Right renal pelvis (tissue), 4 donors: ENCODE data around the gene MPC1L. TPM values are rescaled to one million over a fixed set of nuclear protein-coding genes. Genes with fewer than 3 reads are reported as not detected.

Experiments used
- DNase-seq, 4 donors: peaks; one replicate each; pipeline ENCODE4 v3.0.0-alpha.2; 2013; ENCODE audit warnings: low read depth in 4 of 4, low spot score in 3 of 4, missing footprints in 1 of 4
- polyA plus RNA-seq, 4 donors: library from polyadenylated mRNA; unstranded; fragments of 120-200 nt; gene quantifications; one replicate each; pipeline ENCODE4 v1.2.1, GENCODE V29; 2013; ENCODE audit not compliant: insufficient read length in 4 of 4

The MPC1L gene
- polyA plus RNA-seq, 4 donors = not detected

- DNase-seq = no peak
Measured at GRCh38 chrX:40625294-40625693, 2.1 kb downstream of the MPC1L start.

DNA sequence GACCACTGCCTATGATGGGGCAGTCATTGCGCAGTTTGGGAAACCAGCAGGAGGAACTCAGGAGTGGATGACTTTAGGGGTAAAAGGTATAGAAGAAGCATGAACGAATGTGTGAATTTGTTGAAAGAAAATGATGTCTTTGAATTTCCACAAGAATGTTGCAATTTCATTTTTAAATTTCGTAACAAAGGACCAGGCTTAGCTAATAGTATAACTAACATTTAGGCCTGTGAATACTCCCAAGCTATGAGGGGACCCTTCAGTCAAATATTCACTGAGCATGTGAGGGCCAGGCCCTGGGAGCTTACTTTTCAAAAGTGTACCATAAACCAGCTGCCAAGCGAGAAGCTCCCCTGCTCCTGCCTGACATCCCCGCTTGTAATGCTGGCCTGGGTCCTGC is 5.3 kb downstream of the MPC1L start:
- DNase-seq = no peak

GRCh38 chrX:40632199-40632598 is 9.0 kb downstream of the MPC1L start:
- no peak for DNase-seq

GRCh38 chrX:40637687-40638086 is 14.5 kb downstream of the MPC1L start:
- DNase-seq = no peak

- DNase-seq = no peak
Measured at GRCh38 chrX:40644176-40644575, 20.9 kb downstream of the MPC1L start.

GRCh38 chrX:40644821-40645358 is 21.7 kb downstream of the MPC1L start:
- DNase-seq = no peak

GRCh38 chrX:40646489-40647306 is 23.5 kb downstream of the MPC1L start:
- DNase-seq = no peak

DNA sequence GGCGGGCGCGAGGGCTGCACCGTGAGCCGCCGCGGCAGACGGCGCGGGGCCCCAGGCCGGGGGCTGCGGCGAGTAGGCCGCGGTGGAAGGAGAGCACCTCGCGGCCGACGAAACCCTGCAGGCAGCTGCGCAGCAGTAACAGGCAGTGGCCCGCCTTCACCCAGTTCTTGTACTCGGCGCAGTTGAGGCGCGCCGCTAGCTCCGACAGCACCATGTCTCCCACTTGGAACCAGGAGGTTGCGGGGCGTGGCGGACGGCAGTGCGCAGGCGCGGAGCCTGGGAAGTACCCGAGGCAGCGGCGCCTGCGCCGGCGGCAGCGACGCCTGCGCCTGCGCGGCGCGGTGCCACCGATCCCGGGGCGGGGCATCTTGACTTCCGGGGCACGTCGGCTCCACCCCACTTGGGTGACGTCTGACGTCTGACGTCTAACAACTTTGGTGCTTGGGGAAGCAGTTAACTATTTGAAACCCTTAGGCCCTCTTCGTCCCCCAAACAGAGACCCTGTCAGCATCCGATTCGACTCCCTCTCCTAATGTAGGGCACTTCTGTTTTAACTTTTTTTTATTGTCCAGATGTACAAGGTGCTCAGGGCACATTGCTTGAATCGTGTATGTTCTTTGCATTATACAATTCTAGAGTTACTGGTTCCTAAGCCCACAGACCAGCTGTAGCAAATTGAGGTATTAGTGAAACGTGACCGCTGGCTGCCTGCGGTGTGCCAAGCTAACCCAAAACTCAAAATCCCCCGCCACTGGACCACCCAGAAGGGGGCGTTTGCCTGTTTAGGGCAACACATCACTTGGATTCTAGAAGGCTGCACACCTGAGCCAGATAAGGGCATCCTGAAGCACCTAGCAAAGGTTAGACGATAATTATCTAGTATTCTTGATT is 24.3 kb downstream of the MPC1L start, which contains the start of gene CXorf38:
CXorf38 (minus strand) TSS at position 255 of the 891 bp plus-strand sequence; CDS start at position 214, 41 bp downstream.
- peak; percentile 77 to 80 (median 80) for DNase-seq

DNA sequence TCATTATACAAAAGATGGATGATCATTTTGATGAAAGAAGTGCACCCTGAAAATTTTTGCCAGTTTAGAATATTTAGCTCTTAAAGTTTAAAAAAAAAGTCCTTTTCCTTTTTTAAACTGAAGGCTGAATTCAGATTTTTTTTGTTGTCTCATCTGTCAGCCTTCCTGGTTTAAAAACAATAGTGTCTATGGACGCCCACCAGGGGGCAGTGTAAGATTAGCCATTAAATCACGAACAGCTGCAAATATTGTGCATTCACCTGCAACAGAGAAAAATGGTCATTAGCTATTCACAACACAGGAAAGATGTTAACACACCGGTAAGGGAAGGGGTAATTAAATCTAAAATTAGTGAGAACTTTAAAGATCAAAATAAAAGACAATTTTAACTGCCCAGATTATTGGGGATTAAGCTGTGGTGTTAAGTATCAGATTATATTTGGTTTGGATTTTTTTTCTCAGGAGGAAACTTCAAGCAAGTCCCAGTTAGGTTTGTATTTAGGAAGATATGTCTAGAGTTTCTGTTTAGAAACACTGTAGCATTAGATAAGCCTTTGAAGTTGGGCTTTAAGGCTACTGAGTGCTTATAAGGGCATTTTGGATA is 28.5 kb downstream of the MPC1L start:
- DNase-seq = peak in 3 of 4 donors; percentile 38 to 49 (median 38)

GRCh38 chrX:40652664-40653063 is 29.4 kb downstream of the MPC1L start:
- DNase-seq = no peak

DNA sequence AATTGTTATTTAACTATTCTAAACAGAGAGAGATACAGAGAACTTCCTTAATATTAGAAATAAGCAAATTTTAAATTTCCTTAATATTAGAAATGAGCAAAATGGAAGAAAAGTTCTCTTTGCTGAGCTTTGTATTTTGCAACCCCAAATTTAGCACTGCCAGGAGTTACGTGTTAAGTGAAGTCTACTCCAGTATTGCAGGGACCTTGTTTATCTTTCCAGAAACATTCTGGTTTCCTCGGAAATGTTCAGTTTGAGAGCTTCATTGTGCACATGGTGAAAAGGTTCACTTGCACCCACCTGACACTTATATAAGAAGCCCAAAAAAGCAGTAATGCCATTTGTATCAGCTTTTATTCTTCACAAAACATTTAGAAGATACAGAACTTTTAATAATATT is 30.3 kb downstream of the MPC1L start:
- DNase-seq = no peak

- DNase-seq = no peak
Measured at GRCh38 chrX:40660381-40660780, 37.2 kb downstream of the MPC1L start.

DNA sequence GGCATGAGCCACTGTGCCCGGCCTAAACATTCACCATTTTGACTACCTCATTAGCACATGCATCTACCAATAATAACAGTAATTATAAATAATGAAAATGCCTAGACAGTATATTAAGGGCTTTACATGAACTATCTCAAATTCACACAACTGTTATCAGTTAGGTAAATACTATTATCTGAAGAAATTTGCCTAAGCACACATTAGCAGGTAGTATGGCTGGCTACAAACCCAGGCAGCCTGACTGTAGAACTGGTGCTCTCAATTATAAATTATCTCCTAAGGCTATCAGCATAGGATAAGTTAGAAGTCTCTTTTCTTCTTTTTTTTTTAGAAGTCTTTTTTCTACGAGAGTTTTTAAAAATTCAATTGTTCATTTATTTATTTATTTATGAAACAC is 38.3 kb downstream of the MPC1L start:
- no peak for DNase-seq

GRCh38 chrX:40663078-40663740 is 40.0 kb downstream of the MPC1L start:
- no peak for DNase-seq

- no peak for DNase-seq
Measured at GRCh38 chrX:40663880-40664630, 40.8 kb downstream of the MPC1L start.

GRCh38 chrX:40671126-40671525 is 47.9 kb downstream of the MPC1L start:
- no peak for DNase-seq
